PC-9 (cell line): ENCODE data around the gene SH3BP5L. TPM values are rescaled to one million over a fixed set of nuclear protein-coding genes. Genes with fewer than 3 reads are reported as not detected.

Source experiments
- BruUV-seq: library from RNA; stranded (reverse); fragments of 400-500 nt; replicated peaks from 2 replicates; lab custom pipeline; 2021; lab: Mats Ljungman, UMichigan
- CTCF ChIA-PET: fragments of 300-600 bp; sonication (Branson Sonifier 250); formaldehyde crosslinking; loops from one replicate; lab custom pipeline; 2022; ENCODE audit warnings: antibody characterized with exemption; lab: Charles Lee
- POLR2A ChIA-PET: fragments of 300-600 bp; sonication (Branson Sonifier 250); formaldehyde crosslinking; loops from one replicate; lab custom pipeline; 2022; ENCODE audit warnings: antibody characterized with exemption; ENCODE audit not compliant: unreplicated experiment; lab: Charles Lee
- DNase-seq, 2 experiments: peaks; one replicate each; pipeline versions ENCODE4 v3.0.0 to v3.0.0-alpha.2; 2015 to 2022; ENCODE audit warnings: mixed read lengths in 1 of 2
- H2AFZ ChIP-seq: fragments of 200-600 bp; sonication (generic); 2 replicates; pipeline ENCODE4 v1.8.1; 2017; ENCODE audit warnings: antibody characterized with exemption
- H3F3A ChIP-seq: fragments of 200-600 bp; sonication (generic); 2 replicates; pipeline ENCODE4 v1.8.1; 2017; ENCODE audit warnings: antibody characterized with exemption, mild to moderate bottlenecking, low read depth; ENCODE audit not compliant: insufficient read depth
- H3K27ac ChIP-seq: fragments of 200-600 bp; sonication (generic); 2 replicates; pipeline ENCODE4 v1.6.1; 2016; ENCODE audit warnings: mixed run types
- H3K27me3 ChIP-seq: fragments of 200-600 bp; sonication (generic); 2 replicates; pipeline ENCODE4 v1.6.1; 2016; ENCODE audit warnings: low read depth, mixed run types; ENCODE audit not compliant: insufficient read depth
- H3K36me3 ChIP-seq: fragments of 200-600 bp; sonication (generic); 2 replicates; pipeline ENCODE4 v1.6.1; 2016; ENCODE audit warnings: low read depth, mixed run types
- H3K4me1 ChIP-seq: fragments of 200-600 bp; sonication (generic); replicated peaks from 2 replicates; pipeline ENCODE4 v1.6.1; 2016; ENCODE audit warnings: mixed run types; ENCODE audit not compliant: insufficient read depth
- H3K4me2 ChIP-seq: fragments of 200-600 bp; sonication (generic); 2 replicates; pipeline ENCODE4 v1.6.1; 2017; ENCODE audit warnings: mixed run types
- H3K4me3 ChIP-seq: fragments of 200-600 bp; sonication (generic); 2 replicates; pipeline ENCODE4 v1.6.1; 2016; ENCODE audit warnings: mixed run types
- H3K79me2 ChIP-seq: fragments of 200-600 bp; sonication (generic); 2 replicates; pipeline ENCODE4 v1.6.1; 2017; ENCODE audit warnings: low read depth, mixed run types
- H3K9me2 ChIP-seq: fragments of 200-600 bp; sonication (generic); 2 replicates; pipeline ENCODE4 v1.8.1; 2017; ENCODE audit warnings: mild to moderate bottlenecking; ENCODE audit not compliant: insufficient read depth
- H3K9me3 ChIP-seq: fragments of 200-600 bp; sonication (generic); 2 replicates; pipeline ENCODE4 v1.8.1; 2016; ENCODE audit warnings: low read depth; ENCODE audit not compliant: insufficient read depth
- H4K20me1 ChIP-seq: fragments of 200-600 bp; sonication (generic); 2 replicates; pipeline ENCODE4 v1.8.1; 2017; ENCODE audit not compliant: insufficient read depth
- EZH2 ChIP-seq: fragments of 200-600 bp; sonication (generic); IDR thresholded peaks from 2 replicates; pipeline ENCODE4 v1.8.0; 2017; ENCODE audit warnings: antibody characterized with exemption, low read depth
- intact Hi-C: fragments of 100-400 bp; cut with micrococcal nuclease; formaldehyde crosslinking; loops from one replicate; pipeline ENCODE4 v1.10.0; 2022; ENCODE audit not compliant: unreplicated experiment
- total RNA-seq: library from RNA; stranded (reverse); gene quantifications from 2 replicates; pipeline ENCODE4 v1.2.3, GENCODE V29; 2021
- TF ChIP-seq, protein P1 (sequence below): fragments of 200-600 bp; sonication (generic); conservative IDR thresholded peaks from 2 replicates; pipeline ENCODE4 v1.6.1; 2017; ENCODE audit warnings: mixed run types, antibody characterized with exemption, mild to moderate bottlenecking, moderate library complexity

SH3BP5L gene
- total RNA-seq, 1 experiment from 2014 or later, result 24.6 TPM

- Histone ChIP-seq H3K79me2 (peaks cover 23% of the 10 kb centered on the region), H3K27ac (no peak overlapping the region), H3K4me2 (no peak overlapping the region), H2AFZ (no peak overlapping the region), H3K9me3 (no peaks in the 10 kb centered on the region), H3K4me1 (peaks cover 16% of the 10 kb centered on the region), H3K4me3 (no peak overlapping the region), H3F3A (peaks cover 4% of the 10 kb centered on the region; the same call in 1 of the 2 replicates), H3K27me3 (no peaks in the 10 kb centered on the region), H3K36me3 (no peaks in the 10 kb centered on the region; the same call in 1 of the 2 replicates), H4K20me1 (no peaks in the 10 kb centered on the region), H3K9me2 (no peaks in the 10 kb centered on the region)
- ChIA-PET CTCF (no interaction called here), POLR2A (no interaction called here)
- TF ChIP-seq, protein P1, sequence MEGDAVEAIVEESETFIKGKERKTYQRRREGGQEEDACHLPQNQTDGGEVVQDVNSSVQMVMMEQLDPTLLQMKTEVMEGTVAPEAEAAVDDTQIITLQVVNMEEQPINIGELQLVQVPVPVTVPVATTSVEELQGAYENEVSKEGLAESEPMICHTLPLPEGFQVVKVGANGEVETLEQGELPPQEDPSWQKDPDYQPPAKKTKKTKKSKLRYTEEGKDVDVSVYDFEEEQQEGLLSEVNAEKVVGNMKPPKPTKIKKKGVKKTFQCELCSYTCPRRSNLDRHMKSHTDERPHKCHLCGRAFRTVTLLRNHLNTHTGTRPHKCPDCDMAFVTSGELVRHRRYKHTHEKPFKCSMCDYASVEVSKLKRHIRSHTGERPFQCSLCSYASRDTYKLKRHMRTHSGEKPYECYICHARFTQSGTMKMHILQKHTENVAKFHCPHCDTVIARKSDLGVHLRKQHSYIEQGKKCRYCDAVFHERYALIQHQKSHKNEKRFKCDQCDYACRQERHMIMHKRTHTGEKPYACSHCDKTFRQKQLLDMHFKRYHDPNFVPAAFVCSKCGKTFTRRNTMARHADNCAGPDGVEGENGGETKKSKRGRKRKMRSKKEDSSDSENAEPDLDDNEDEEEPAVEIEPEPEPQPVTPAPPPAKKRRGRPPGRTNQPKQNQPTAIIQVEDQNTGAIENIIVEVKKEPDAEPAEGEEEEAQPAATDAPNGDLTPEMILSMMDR, result no peak
- TF ChIP-seq EZH2, result no peak
- intact Hi-C loops, result no loop called here
- no TSS peak for BruUV-seq
- DNase-seq, result no peak
Observed at GRCh38 chr1:248856176-248856575, 30.5 kb upstream of the SH3BP5L start.

DNA sequence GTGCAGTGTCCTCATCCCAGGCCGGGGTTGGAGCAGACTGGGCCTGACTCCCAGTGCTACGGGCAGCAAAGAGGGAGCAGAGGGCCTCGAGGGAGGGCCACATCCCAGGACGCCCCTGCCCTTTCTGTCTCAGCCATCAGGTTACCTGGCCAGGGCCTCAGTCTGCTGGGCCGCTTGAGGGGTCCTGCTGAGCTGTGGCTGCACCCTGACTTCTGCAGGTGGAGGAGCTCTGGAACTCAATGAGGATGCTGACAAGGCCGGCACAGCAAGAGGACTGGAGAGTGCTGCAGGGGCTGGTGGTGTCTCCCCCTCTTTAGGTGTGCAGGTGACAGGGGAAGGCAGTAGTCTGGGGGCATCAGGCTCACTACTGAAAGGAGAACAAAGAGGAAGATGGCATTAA lies 29.9 kb upstream of the SH3BP5L start:
- peaks cover 4% of the 10 kb centered on the region; the same call in 1 of the 2 replicates for H3F3A ChIP-seq
- no peak for DNase-seq
- H3K79me2 ChIP-seq, result peaks cover 23% of the 10 kb centered on the region
- H3K4me1 ChIP-seq, result peaks cover 16% of the 10 kb centered on the region
- ChIA-PET CTCF (no interaction called here), POLR2A (no interaction called here)
- H3K9me2 ChIP-seq, result no peaks in the 10 kb centered on the region
- no peaks in the 10 kb centered on the region for H3K27me3 ChIP-seq
- H4K20me1 ChIP-seq, result no peaks in the 10 kb centered on the region
- H3K4me2 ChIP-seq, result no peak overlapping the region
- H3K27ac ChIP-seq, result no peak overlapping the region
- BruUV-seq, result no TSS peak
- H3K36me3 ChIP-seq, result no peaks in the 10 kb centered on the region; the same call in 1 of the 2 replicates
- no peaks in the 10 kb centered on the region for H3K9me3 ChIP-seq
- TF ChIP-seq, protein P1, result no peak
- no peak for TF ChIP-seq EZH2
- no peak overlapping the region for H2AFZ ChIP-seq
- intact Hi-C loops, result no loop called here
- no peak overlapping the region for H3K4me3 ChIP-seq

DNA sequence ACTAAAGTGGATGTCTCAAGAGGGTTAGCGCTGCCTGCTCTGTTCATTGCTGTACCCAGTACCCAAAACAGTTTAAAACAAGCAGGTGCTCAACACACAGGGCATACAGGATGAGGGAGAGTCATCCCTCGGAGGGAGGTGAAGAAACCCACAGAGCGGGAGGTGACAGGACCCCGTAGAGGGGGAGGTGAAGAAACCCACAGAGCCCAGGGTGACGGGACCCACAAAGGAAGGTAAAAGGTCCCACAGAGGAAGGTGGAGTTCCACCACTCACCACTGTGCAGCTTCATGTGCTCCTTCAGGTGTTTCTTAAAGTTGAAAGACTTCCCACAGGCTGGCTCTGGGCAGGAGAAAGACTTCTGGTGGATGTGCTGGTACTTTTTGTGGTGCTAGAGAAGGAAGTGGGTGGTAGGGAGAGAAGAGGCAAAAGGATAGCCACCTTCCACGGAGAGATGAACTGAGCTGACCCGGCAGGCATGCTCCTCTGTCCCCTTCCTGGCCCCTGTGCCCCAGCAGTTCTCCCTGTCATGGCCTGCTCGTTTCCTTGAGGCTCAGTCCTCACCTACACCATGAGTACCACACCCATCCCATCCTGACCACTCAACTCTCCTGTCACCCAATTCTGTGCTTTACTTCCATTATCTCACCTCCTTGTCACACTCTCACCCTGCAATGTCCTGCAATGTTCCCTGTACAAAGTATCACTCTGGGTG lies 28.1 kb upstream of the SH3BP5L start:
- H3K79me2 ChIP-seq, result peaks cover 23% of the 10 kb centered on the region
- peaks cover 11% of the 10 kb centered on the region for H3K4me1 ChIP-seq
- TF ChIP-seq EZH2, result no peak
- TF ChIP-seq, protein P1, result no peak
- H3K4me3 ChIP-seq, result no peak overlapping the region
- no peaks in the 10 kb centered on the region; the same call in 1 of the 2 replicates for H3K36me3 ChIP-seq
- H3K9me3 ChIP-seq, result no peaks in the 10 kb centered on the region
- no peak overlapping the region for H2AFZ ChIP-seq
- H4K20me1 ChIP-seq, result no peaks in the 10 kb centered on the region
- DNase-seq, result no peak
- no peaks in the 10 kb centered on the region for H3K27me3 ChIP-seq
- no TSS peak for BruUV-seq
- no peaks in the 10 kb centered on the region for H3K9me2 ChIP-seq
- ChIA-PET POLR2A (no interaction called here), CTCF (no interaction called here)
- H3K4me2 ChIP-seq, result no peak overlapping the region
- H3K27ac ChIP-seq, result no peak overlapping the region
- intact Hi-C loops, result no loop called here
- H3F3A ChIP-seq, result no peaks in the 10 kb centered on the region
